WERI-Rb-1 (cell line): ENCODE data around the gene RABGAP1L.

Experiments used
- DNase-seq: peaks from one replicate; pipeline ENCODE4 v3.0.0-alpha.2; 2020
- H3K27ac ChIP-seq: fragments of 250-450 bp; sonication (Bioruptor Pico); 2 replicates; pipeline ENCODE4 v1.5.1; 2020; ENCODE audit warnings: mild to moderate bottlenecking, moderate library complexity
- H3K27me3 ChIP-seq: fragments of 250-450 bp; sonication (Bioruptor Pico); 2 replicates; pipeline ENCODE4 v1.5.1; 2021; ENCODE audit warnings: mild to moderate bottlenecking, low read depth, moderate library complexity; ENCODE audit not compliant: insufficient read depth, severe bottlenecking
- H3K36me3 ChIP-seq: fragments of 250-450 bp; sonication (Bioruptor Pico); 2 replicates; pipeline ENCODE4 v1.5.1; 2020; ENCODE audit warnings: mild to moderate bottlenecking, moderate library complexity
- H3K4me3 ChIP-seq: 2 replicates; pipeline ENCODE4 v1.5.1; 2011; ENCODE audit warnings: low read depth, mild to moderate bottlenecking, control low read depth, low read length
- H3K9me3 ChIP-seq: fragments of 250-450 bp; sonication (Bioruptor Pico); 2 replicates; pipeline ENCODE4 v1.5.1; 2021; ENCODE audit warnings: mild to moderate bottlenecking, moderate library complexity; ENCODE audit not compliant: severe bottlenecking
- CTCF ChIP-seq: IDR thresholded peaks from 2 replicates; pipeline ENCODE4 v1.5.1; 2011; ENCODE audit warnings: low read depth, mild to moderate bottlenecking, control low read depth, inconsistent platforms, low read length

The RABGAP1L gene

DNA sequence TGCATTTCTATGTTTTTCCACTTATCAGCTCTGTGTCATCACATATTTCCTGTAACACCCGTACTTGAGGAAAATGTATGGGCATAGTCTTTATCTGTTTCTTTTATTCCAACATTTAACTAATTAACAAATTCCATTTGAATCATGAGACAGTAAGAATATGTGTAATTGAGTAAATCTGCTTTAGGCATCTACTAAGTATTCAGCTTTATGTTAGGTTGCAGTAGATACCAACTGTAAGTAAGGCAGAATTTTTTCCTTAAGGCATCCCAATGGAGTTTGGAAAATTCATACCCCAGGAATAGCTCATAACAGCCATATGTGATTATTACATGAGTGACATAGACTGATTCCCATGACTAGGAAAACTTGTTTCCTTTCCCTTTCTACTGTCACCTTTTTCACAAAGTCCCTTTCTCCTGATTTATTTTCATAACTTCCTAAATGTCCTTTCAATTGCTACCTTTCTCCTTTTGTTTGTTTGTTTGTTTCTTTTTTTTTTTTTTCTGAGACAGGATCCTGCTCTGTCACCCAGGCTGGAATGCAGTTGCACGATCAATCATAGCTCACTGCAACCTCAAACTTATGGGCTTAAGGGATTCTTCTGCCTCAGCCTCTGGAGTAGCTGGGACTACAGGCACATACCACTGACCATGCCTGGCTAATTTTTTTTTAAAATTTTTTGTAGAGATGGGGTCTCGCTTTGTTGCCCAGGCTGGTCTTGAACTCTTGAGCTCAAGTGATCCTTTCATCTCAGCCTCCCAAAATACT lies 780.6 kb downstream of the RABGAP1L start:
- DNase-seq = no peak
- no peaks in the 10 kb centered on the region for H3K27me3 ChIP-seq
- H3K4me3 ChIP-seq = no peak overlapping the region
- H3K27ac ChIP-seq = no peak overlapping the region
- no peaks in the 10 kb centered on the region for H3K36me3 ChIP-seq
- TF ChIP-seq CTCF = no peak
- H3K9me3 ChIP-seq = no peaks in the 10 kb centered on the region

DNA sequence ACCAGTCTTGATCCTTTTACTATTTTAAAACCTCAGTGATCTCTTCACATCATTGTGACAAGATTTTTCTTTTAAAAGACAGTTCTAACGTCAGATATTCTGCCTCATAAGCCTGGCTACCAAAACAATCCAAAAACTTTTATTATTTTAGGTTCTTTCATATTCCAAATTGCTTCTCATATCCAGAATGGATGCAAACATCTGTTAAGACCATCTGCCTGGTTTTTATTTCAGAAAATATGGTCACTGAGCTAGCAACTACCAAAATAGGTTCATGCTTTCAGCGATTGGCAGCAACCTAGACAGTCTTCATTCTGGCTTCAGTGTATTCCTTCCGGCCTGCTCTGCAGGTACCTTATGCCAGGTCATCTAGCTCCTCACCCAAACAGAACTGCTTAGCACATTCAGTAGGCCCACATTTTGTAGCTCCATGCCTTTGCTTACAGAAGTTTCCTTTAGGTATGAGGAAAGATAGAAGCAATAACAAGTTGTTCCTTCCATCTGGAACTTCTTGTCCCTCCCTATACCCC lies 781.4 kb downstream of the RABGAP1L start:
- no peak for DNase-seq
- Histone ChIP-seq H3K9me3 (no peaks in the 10 kb centered on the region), H3K4me3 (no peak overlapping the region), H3K27me3 (no peaks in the 10 kb centered on the region), H3K36me3 (no peaks in the 10 kb centered on the region), H3K27ac (no peak overlapping the region)
- no peak for TF ChIP-seq CTCF

GRCh38 chr1:174942547-174943255 lies 783.4 kb downstream of the RABGAP1L start:
- Histone ChIP-seq H3K27ac (no peak overlapping the region), H3K9me3 (no peaks in the 10 kb centered on the region), H3K4me3 (no peak overlapping the region), H3K27me3 (no peaks in the 10 kb centered on the region), H3K36me3 (no peaks in the 10 kb centered on the region)
- no peak for TF ChIP-seq CTCF
- DNase-seq = no peak

DNA sequence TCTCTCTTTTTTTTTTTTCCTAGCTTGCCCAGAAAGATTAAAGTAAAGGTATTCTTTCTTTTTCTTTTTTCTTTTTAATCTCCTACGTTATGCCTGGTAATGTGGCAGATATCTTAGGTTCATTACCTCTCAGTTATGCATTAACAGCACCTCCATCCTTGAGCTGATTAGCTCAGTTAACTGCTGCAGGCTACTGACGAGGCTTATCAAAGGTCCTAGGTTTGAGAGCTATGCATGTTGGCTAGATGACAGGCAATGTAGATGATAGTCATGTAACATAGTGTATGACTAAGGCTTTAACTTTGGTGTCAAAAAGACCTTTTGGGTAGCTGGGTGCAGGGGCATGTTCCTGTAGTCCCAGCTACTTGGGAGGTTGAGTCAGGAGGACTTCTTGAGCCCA lies 786.7 kb downstream of the RABGAP1L start:
- no peak for DNase-seq
- Histone ChIP-seq H3K9me3 (no peaks in the 10 kb centered on the region), H3K27me3 (no peaks in the 10 kb centered on the region), H3K4me3 (no peak overlapping the region), H3K27ac (no peak overlapping the region), H3K36me3 (no peaks in the 10 kb centered on the region)
- no peak for TF ChIP-seq CTCF

- Histone ChIP-seq H3K9me3 (no peaks in the 10 kb centered on the region), H3K27me3 (no peaks in the 10 kb centered on the region), H3K27ac (no peak overlapping the region), H3K4me3 (no peak overlapping the region), H3K36me3 (no peaks in the 10 kb centered on the region)
- TF ChIP-seq CTCF = no peak
- DNase-seq = no peak
Observed at GRCh38 chr1:174949061-174949460, 789.7 kb downstream of the RABGAP1L start.
